ENCODE data around the gene GNL2. TPM values are rescaled to one million over a fixed set of nuclear protein-coding genes. Genes with fewer than 3 reads are reported as not detected.

GNL2 gene
- polyA plus RNA-seq (2011; rRNA removed): 43.6 and 54.5 TPM in 2 replicates
- polyA minus RNA-seq (2011; rRNA and poly(A)+ RNA removed): 37.9 and 62.4 TPM in 2 replicates

GRCh38 chr1:37595440-37596181, at the start of gene GNL2:
TSS of gene GNL2 (minus strand) at chr1:37595937. CDS start at chr1:37595822, 115 bp downstream.
- H3K4me3 ChIP-seq (ENCODE audit: low read depth, low read length): peak within 1 kb of the TSS; percentile 69
- peaks cover 4% of the 10 kb centered on the region for H3K36me3 ChIP-seq (ENCODE audit: control insufficient read depth, insufficient read depth, low read length)
- H3K27me3 ChIP-seq (ENCODE audit: control insufficient read depth, insufficient read depth, low read length): no peaks in the 10 kb centered on the region
- ChIA-PET CTCF (interaction anchor here (1.8 kb wide), 1 partner anchor 87 kb away, joined by 6 read pairs; no protein-coding TSS in a partner anchor), POLR2A (interaction anchor here (0.5 kb wide), 2 partner anchors 29 to 80 kb away, joined by 3 to 8 read pairs; no protein-coding TSS in a partner anchor)
- TF ChIP-seq CTCF (IDR thresholded peaks at IDR 0.05; ENCODE audit: insufficient read depth, low read depth, low read length): no peak
- DNase-seq (ENCODE audit: low read depth): peak; percentile 79

GRCh38 chr1:37641059-37641458, 45.3 kb upstream of the GNL2 start:
- ChIA-PET CTCF (interaction anchor here (1.1 kb wide), 1 partner anchor 38 kb away, joined by 3 read pairs; no protein-coding TSS in a partner anchor), POLR2A (no interaction called here)
- Histone ChIP-seq H3K36me3 (ENCODE audit: control insufficient read depth, insufficient read depth, low read length) (no peaks in the 10 kb centered on the region), H3K27me3 (ENCODE audit: control insufficient read depth, insufficient read depth, low read length) (peaks cover 12% of the 10 kb centered on the region), H3K4me3 (ENCODE audit: low read depth, low read length) (no peak overlapping the region)
- no peak for TF ChIP-seq CTCF (IDR thresholded peaks at IDR 0.05; ENCODE audit: insufficient read depth, low read depth, low read length)
- DNase-seq (ENCODE audit: low read depth): no peak

GRCh38 chr1:37636435-37636834, 40.7 kb upstream of the GNL2 start:
- no peak for TF ChIP-seq CTCF (IDR thresholded peaks at IDR 0.05; ENCODE audit: insufficient read depth, low read depth, low read length)
- Histone ChIP-seq H3K27me3 (ENCODE audit: control insufficient read depth, insufficient read depth, low read length) (peaks cover 43% of the 10 kb centered on the region), H3K36me3 (ENCODE audit: control insufficient read depth, insufficient read depth, low read length) (no peaks in the 10 kb centered on the region), H3K4me3 (ENCODE audit: low read depth, low read length) (no peak overlapping the region)
- CTCF ChIA-PET: no interaction called here
- no peak for DNase-seq (ENCODE audit: low read depth)
- POLR2A ChIA-PET: no interaction called here

GRCh38 chr1:37634992-37635902, 39.5 kb upstream of the GNL2 start:
- DNase-seq (ENCODE audit: low read depth): no peak
- no peak for TF ChIP-seq CTCF (IDR thresholded peaks at IDR 0.05; ENCODE audit: insufficient read depth, low read depth, low read length)
- peaks cover 44% of the 10 kb centered on the region for H3K27me3 ChIP-seq (ENCODE audit: control insufficient read depth, insufficient read depth, low read length)
- no peaks in the 10 kb centered on the region for H3K36me3 ChIP-seq (ENCODE audit: control insufficient read depth, insufficient read depth, low read length)
- H3K4me3 ChIP-seq (ENCODE audit: low read depth, low read length): no peak overlapping the region; the same call in 1 of the 2 replicates
- ChIA-PET POLR2A (no interaction called here), CTCF (interaction anchor here (1.4 kb wide), 1 partner anchor 47 kb away, joined by 4 read pairs; no protein-coding TSS in a partner anchor)
